Mononuclear cell (primary cell): ENCODE measurements around the gene RNF220. TPM values are rescaled to one million over a fixed set of nuclear protein-coding genes. Genes with fewer than 3 reads are reported as not detected.

Experiments
- H3K27me3 ChIP-seq: 2 replicates; pipeline ENCODE4 v1.6.0; 2011; ENCODE audit warnings: low read length, control low read depth; ENCODE audit not compliant: insufficient read depth
- H3K4me1 ChIP-seq: 2 replicates; pipeline ENCODE4 v1.5.1; 2011; ENCODE audit warnings: mild to moderate bottlenecking, low read length, control low read depth; ENCODE audit not compliant: insufficient read depth
- H3K4me3 ChIP-seq: 2 replicates; pipeline ENCODE4 v1.5.1; 2011; ENCODE audit warnings: mild to moderate bottlenecking, low read length, moderate library complexity
- H3K9me3 ChIP-seq: 2 replicates; pipeline ENCODE4 v1.5.1; 2011; ENCODE audit warnings: low read depth, mild to moderate bottlenecking, control low read depth, low read length
- total RNA-seq: library from RNA; depleted of rRNA; stranded (reverse); fragments of >200 nt; gene quantifications from one replicate; pipeline ENCODE4 v1.2.3, GENCODE V29; 2012

RNF220 gene
- total RNA-seq, 1 donor: 61.4 TPM

GRCh38 chr1:44447051-44447810 is 42.2 kb downstream of the RNF220 start:
- H3K9me3 ChIP-seq: no peaks in the 10 kb centered on the region
- H3K27me3 ChIP-seq: no peaks in the 10 kb centered on the region
- no peak overlapping the region for H3K4me3 ChIP-seq
- no peaks in the 10 kb centered on the region for H3K4me1 ChIP-seq

GRCh38 chr1:44453798-44454349 is 48.8 kb downstream of the RNF220 start:
- H3K4me1 ChIP-seq: peaks cover 3% of the 10 kb centered on the region
- H3K4me3 ChIP-seq: no peak overlapping the region
- H3K9me3 ChIP-seq: no peaks in the 10 kb centered on the region
- peaks cover 13% of the 10 kb centered on the region for H3K27me3 ChIP-seq

- Histone ChIP-seq H3K9me3 (no peaks in the 10 kb centered on the region), H3K4me3 (no peak overlapping the region), H3K4me1 (peaks cover 3% of the 10 kb centered on the region), H3K27me3 (peaks cover 13% of the 10 kb centered on the region)
Observed at GRCh38 chr1:44454704-44455103, 49.6 kb downstream of the RNF220 start.

- H3K4me3 ChIP-seq: no peak overlapping the region
- no peaks in the 10 kb centered on the region for H3K9me3 ChIP-seq
- H3K4me1 ChIP-seq: peaks cover 16% of the 10 kb centered on the region
- H3K27me3 ChIP-seq: peaks cover 10% of the 10 kb centered on the region
Observed at GRCh38 chr1:44460107-44460882, 55.2 kb downstream of the RNF220 start.

GRCh38 chr1:44464361-44464760 is 59.3 kb downstream of the RNF220 start:
- Histone ChIP-seq H3K9me3 (no peaks in the 10 kb centered on the region), H3K4me1 (peaks cover 13% of the 10 kb centered on the region), H3K4me3 (no peak overlapping the region), H3K27me3 (no peaks in the 10 kb centered on the region)

- Histone ChIP-seq H3K4me3 (no peak overlapping the region), H3K4me1 (peaks cover 6% of the 10 kb centered on the region), H3K27me3 (no peaks in the 10 kb centered on the region), H3K9me3 (no peaks in the 10 kb centered on the region)
Observed at GRCh38 chr1:44467566-44467965, 62.5 kb downstream of the RNF220 start.

GRCh38 chr1:44471911-44472453 is 66.9 kb downstream of the RNF220 start:
- Histone ChIP-seq H3K4me1 (peaks cover 12% of the 10 kb centered on the region), H3K9me3 (no peaks in the 10 kb centered on the region), H3K4me3 (no peak overlapping the region), H3K27me3 (no peaks in the 10 kb centered on the region)

- Histone ChIP-seq H3K4me3 (peak overlapping the region; percentile 11), H3K4me1 (peaks cover 12% of the 10 kb centered on the region), H3K27me3 (no peaks in the 10 kb centered on the region), H3K9me3 (no peaks in the 10 kb centered on the region)
Observed at GRCh38 chr1:44472620-44473525, 67.8 kb downstream of the RNF220 start.

- no peaks in the 10 kb centered on the region for H3K9me3 ChIP-seq
Observed at GRCh38 chr1:44476891-44477290, 71.8 kb downstream of the RNF220 start.

GRCh38 chr1:44481701-44482100 is 76.6 kb downstream of the RNF220 start:
- Histone ChIP-seq H3K4me3 (no peak overlapping the region), H3K27me3 (no peaks in the 10 kb centered on the region), H3K4me1 (peaks cover 50% of the 10 kb centered on the region), H3K9me3 (no peaks in the 10 kb centered on the region)

More at GRCh38 chr1:44476891-44477290, 71.8 kb downstream of the RNF220 start:
- Histone ChIP-seq H3K27me3 (no peaks in the 10 kb centered on the region), H3K4me3 (no peak overlapping the region), H3K4me1 (peaks cover 14% of the 10 kb centered on the region)

- Histone ChIP-seq H3K4me1 (peaks cover 53% of the 10 kb centered on the region), H3K9me3 (no peaks in the 10 kb centered on the region), H3K27me3 (no peaks in the 10 kb centered on the region), H3K4me3 (no peak overlapping the region)
Observed at GRCh38 chr1:44483089-44483874, 78.2 kb downstream of the RNF220 start.

- Histone ChIP-seq H3K9me3 (no peaks in the 10 kb centered on the region), H3K27me3 (no peaks in the 10 kb centered on the region), H3K4me3 (no peak overlapping the region), H3K4me1 (peaks cover 53% of the 10 kb centered on the region)
Observed at GRCh38 chr1:44484155-44484688, 79.2 kb downstream of the RNF220 start.

- Histone ChIP-seq H3K4me1 (peaks cover 53% of the 10 kb centered on the region), H3K9me3 (no peaks in the 10 kb centered on the region), H3K27me3 (no peaks in the 10 kb centered on the region), H3K4me3 (no peak overlapping the region)
Observed at GRCh38 chr1:44485229-44485933, 80.3 kb downstream of the RNF220 start.
